ENCODE measurements around the gene CFAP119.

DNA sequence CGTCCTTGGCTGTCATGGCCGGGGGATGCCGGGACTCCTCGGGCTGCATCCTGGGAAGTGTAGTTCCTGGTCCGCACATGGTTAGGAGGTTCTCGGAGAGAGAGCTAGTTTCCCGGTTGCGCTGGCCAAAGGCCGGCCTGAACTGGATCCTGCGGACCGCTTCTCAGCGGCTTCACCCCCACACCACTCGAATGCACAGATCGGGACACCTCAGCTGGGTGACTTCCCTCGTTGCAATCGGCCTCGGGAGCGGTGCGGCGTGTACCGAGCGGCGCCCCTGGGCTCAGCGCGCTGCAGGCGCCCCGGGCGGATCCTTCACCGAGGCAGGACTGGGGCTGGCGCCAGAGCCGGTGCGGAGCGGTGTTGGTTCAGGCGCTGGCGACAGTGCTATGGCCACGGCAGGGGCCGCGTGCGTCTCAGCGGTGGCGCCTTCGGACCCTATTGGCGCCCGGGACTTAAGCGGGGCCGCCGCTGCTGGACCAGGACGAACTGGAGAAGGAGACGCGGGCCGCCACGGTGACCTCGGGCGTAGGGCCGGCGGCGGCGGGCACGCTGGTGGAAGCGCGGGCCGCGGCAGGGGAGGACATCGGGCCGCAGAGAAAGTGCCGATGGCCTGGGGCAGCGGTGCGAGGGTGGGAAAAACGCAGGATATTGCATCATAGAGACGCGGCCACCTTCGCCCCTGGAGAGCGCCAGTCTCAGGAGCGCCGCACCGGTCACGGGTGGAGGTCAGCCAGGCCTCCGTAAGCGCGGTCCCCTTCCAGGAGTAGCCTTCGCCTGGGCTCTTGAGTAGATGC lies 13.7 kb upstream of the CFAP119 start:
- TF ChIP-seq CTCF (IDR thresholded peaks at IDR 0.05) (no peak), POLR2A (IDR thresholded peaks at IDR 0.05) (peak; percentile 39 to 64)
